Measurements from ENCODE around the gene ACSL5.

DNA sequence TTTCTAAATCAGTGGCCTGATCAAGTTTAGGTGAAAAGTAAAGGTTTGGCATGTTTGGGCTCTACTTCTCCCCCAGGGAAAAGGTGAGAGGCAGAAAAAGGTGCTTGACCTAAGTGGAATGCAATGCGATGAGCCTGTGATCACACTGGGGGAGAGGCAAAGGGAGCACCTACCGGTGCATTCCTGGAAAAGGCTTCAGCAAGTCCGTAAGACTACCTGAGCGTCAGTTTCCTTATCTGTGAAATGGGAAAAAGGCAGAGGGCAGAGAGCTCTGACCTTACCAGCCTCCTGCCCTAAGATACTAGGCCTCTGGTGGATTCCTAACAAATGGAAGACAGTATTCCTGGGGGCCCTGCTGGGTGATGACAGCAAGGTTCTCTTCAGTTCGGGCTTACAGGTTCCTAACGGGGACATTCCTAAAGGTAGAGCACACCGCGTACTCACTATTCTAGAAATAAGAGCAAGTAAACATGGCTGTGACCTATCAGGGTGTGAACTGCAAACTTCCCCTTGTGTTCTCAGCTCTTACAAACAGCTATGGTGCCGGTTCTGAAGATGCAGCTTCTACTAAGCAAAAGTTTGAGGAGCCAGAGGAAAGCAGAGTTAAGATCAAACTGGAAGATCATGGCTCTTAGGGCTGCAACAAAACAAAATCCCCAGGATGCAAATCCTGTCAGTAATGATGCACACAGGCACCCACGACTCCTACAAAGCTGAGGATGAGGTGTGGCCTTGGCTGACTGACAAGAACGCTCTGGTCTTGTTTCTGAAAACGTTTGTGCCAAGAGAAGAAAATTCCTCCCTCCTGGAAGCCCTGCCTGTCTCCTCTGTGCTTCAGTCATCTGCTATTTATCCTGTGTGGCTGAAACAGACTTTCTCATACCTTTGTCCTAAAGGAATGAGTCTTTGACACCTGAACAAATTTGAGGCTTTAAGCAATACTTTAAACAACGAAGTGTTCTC lies 13.3 kb upstream of the ACSL5 start:
- no peak for TF ChIP-seq EZH2 (IDR thresholded peaks at IDR 0.05)
- TF ChIP-seq POLR2AphosphoS5 (IDR thresholded peaks at IDR 0.05; ENCODE audit: borderline replicate concordance, low read depth, low read length) = no peak
